GM12873 (cell line): ENCODE data around the gene IGLL5.

Experiments
- CTCF ChIP-seq: IDR thresholded peaks from 2 replicates; pipeline ENCODE4 v1.5.1; 2012; ENCODE audit warnings: low read depth, mild to moderate bottlenecking, moderate library complexity, low read length, control low read depth; ENCODE audit not compliant: insufficient read depth; ENCODE audit errors: missing control alignments

The IGLL5 gene

GRCh38 chr22:22922954-22923319 lies 35.3 kb downstream of the IGLL5 start:
- no peak for TF ChIP-seq CTCF

- TF ChIP-seq CTCF, result no peak
Measured at GRCh38 chr22:22923379-22923778, 35.8 kb downstream of the IGLL5 start.

GRCh38 chr22:22923930-22924329 lies 36.3 kb downstream of the IGLL5 start:
- TF ChIP-seq CTCF, result no peak

GRCh38 chr22:22924369-22925145 lies 36.9 kb downstream of the IGLL5 start:
- no peak for TF ChIP-seq CTCF

GRCh38 chr22:22925146-22925804 lies 37.7 kb downstream of the IGLL5 start:
- TF ChIP-seq CTCF, result no peak

GRCh38 chr22:22925805-22926369 lies 38.3 kb downstream of the IGLL5 start:
- no peak for TF ChIP-seq CTCF
